Vagina (tissue), 2 donors: ENCODE results near the gene IL22RA1.

ENCODE experiments used
- CTCF ChIP-seq, 3 experiments: fragments of 450-650 bp in 2 of 3; fragments of 200-600 bp in 1 of 3; sonication (generic) in 1 of 3; IDR thresholded peaks; one replicate each; pipeline ENCODE4 v1.5.1; 2017 to 2019; ENCODE audit warnings: antibody characterized with exemption in 3 of 3, mild to moderate bottlenecking in 2 of 3, moderate library complexity in 2 of 3
- POLR2A ChIP-seq, 2 donors: fragments of 450-650 bp; IDR thresholded peaks; one replicate each; pipeline ENCODE4 v1.6.1; 2017; ENCODE audit warnings: antibody characterized with exemption in 2 of 2, mild to moderate bottlenecking in 2 of 2, moderate library complexity in 2 of 2
- POLR2AphosphoS5 ChIP-seq, 2 donors: sonication (generic); formaldehyde crosslinking; IDR thresholded peaks; one replicate each; pipeline ENCODE4 v1.9.0; 2017; ENCODE audit warnings: antibody characterized with exemption in 2 of 2, mild to moderate bottlenecking in 2 of 2, low read depth in 1 of 2; ENCODE audit not compliant: insufficient read depth in 1 of 2

GRCh38 chr1:24162201-24162600, 19.3 kb upstream of the IL22RA1 start:
- TF ChIP-seq POLR2A (IDR thresholded peaks at IDR 0.05) (no peak), CTCF (IDR thresholded peaks at IDR 0.05) (no peak), POLR2AphosphoS5 (IDR thresholded peaks at IDR 0.05; ENCODE audit: insufficient read depth in 1 of 2, low read depth in 1 of 2) (no peak)
